HG02973 (cell line): ENCODE measurements around the gene SLC35D3.
"Not testable (repeated sequence)": the region's sequence is repeated elsewhere in the genome, so short reads cannot be mapped to it uniquely, and the experiment has no call there.

Experiments
- ATAC-seq: cut with Tn5 transposase; IDR thresholded peaks from one replicate; pipeline ENCODE4 v1.9.1; 2021; ENCODE audit warnings: moderate library complexity; ENCODE audit not compliant: unreplicated experiment

The SLC35D3 gene

DNA sequence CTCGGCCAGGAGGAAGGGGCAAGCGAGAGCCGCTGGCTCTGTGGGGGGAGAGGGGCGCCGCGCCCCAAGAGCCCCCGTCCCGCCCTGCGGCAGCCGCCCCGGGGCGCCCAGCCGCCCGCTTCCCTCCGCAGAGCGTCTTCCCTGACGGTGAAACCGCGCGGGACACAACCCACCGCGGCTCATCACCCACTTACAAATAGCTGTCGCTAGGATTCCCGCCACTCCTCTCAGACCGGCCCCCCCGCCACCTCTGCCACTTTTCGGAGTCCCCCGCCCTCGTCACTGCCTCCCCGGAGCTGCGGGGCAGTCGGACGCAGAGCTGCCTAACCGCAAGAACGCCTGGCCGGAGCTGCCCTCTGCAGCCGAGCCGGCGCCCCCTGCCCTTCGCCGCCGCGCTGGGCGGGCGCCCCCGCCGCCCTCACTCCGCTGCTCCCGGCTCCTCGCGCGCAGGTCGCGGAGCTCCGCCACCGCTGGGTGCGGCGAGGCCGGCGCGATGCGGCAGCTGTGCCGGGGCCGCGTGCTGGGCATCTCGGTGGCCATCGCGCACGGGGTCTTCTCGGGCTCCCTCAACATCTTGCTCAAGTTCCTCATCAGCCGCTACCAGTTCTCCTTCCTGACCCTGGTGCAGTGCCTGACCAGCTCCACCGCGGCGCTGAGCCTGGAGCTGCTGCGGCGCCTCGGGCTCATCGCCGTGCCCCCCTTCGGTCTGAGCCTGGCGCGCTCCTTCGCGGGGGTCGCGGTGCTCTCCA, at the start of gene SLC35D3:
SLC35D3 (plus strand) TSS at position 366 of the 749 bp plus-strand sequence; CDS start at position 494, 128 bp downstream.
- ATAC-seq, result no peak

GRCh38 chr6:136873748-136874147, 48.4 kb upstream of the SLC35D3 start:
- no peak for ATAC-seq

- ATAC-seq, result not testable (repeated sequence)
Observed at GRCh38 chr6:136876469-136876868, 45.6 kb upstream of the SLC35D3 start.

DNA sequence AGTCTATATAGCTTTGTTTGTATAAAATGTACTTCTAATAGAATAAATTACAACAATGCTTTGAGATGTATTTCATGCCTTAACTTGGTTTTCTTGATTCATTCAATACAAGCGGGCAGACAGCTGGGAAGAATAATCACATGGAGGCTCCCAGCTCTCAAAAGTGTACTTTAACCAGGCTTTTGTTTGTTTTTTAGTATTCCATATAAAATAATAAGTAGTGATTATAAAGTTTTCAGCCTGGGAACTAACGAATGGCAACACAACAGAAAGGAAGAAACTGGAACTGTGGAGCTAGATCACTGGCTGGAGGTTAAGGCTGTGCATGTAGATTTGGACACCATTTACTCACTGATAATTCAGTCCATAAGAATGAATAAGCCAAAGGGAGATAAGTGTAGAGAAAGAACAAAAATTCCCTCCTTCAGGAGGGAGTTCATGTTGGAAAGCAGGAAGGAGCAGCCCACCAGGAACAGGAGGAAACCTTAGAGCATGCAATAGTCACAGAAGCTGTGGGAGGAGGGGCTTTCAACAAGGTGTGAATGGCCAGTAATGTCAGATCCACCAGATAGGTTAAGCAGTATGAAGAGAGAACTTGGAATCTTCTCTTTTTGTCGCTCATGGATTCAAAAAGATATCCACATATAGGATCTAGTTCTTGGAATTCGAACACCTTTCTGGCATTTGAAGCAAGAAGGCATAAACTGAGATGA, 41.2 kb upstream of the SLC35D3 start:
- ATAC-seq, result no peak

- ATAC-seq, result no peak
Observed at GRCh38 chr6:136886091-136886490, 36.0 kb upstream of the SLC35D3 start.

GRCh38 chr6:136887953-136888352, 34.1 kb upstream of the SLC35D3 start:
- no peak for ATAC-seq

GRCh38 chr6:136889271-136890193, 32.6 kb upstream of the SLC35D3 start:
- ATAC-seq, result no peak

GRCh38 chr6:136890194-136890839, 31.8 kb upstream of the SLC35D3 start:
- ATAC-seq, result no peak

DNA sequence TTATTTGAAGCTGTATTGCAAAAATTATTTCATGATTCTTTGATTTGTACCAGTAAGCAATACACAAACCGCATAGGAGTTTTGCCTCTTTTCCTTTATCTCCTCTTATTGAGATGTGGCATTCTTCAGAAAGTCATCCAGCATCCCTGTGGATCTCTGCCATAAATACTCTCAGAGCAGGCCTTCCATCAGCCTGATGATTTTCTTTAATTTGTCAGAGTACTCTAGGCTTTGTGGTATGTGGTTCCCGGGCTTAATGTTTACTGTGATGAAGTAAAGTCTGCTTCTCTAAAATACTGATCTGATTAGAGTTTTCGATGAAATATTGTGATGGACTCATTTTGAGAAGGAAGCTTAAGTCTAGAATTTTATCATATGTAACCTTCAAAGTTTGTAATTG, 31.1 kb upstream of the SLC35D3 start:
- ATAC-seq, result no peak

DNA sequence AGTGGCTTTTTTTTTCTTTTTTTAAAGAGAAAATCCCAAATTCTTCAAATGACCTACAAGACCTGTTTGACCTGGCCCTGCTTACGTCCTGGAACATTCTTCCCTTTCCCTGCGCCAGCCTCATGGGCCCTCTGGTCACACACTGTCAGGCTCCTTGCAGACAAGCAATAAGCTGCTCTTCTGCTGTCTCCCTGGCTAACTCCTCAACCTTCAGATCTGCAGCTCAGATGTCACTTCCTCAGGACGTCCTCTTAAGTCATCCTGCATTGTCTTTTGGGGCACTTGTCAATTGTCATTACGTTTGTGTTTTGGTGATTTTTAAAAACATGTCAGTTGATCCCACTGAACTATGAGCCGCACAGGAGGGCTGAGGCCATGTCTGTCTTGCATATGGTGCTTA, 28.9 kb upstream of the SLC35D3 start:
- no peak for ATAC-seq

DNA sequence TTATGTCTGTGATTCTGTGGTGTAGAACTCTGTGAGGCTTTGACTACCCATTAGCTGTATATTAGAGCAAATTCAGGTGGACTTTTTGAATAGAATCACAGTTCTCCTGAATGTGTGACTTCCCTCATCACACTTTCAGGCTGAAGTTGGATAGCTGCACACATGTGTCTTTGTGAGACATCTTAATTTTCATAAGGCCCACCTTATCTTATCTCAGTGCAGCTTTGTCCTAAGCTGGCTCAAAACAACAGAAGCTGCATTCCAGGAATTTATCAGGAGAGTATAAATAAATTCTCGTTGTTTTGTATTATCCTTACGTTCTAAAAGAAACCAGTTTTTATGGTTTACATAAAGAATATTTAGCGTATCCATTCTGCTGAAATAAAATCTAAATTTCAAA, 26.2 kb upstream of the SLC35D3 start:
- no peak for ATAC-seq

GRCh38 chr6:136897071-136897470, 25.0 kb upstream of the SLC35D3 start:
- ATAC-seq, result no peak

DNA sequence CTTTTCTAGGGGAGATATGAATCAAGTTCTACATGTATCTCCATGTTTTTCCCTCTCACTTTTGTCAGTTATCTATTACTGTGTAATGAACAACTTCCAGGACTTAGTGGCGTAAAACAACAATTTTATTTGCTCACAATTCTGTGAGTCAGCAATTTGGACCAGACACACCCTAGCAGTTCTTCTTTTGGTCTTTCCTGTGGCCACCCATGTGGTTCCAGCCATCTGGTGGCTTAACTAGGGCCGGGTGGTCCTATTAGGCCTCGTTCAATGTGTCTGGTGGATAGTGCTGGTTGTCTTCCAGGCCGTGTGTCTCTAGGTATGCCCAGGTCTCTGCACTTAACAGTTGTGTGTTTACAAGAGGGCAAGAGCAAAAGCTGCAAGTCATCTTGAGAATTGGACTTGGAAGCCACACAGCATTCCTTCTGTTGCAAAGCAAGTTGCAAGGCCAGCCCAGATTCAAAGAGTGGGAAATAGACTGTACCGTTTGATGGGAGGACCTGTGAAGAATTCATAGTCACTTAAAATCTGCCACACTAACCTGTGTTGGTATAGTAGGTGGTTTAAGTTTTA, 20.8 kb upstream of the SLC35D3 start:
- ATAC-seq, result no peak

DNA sequence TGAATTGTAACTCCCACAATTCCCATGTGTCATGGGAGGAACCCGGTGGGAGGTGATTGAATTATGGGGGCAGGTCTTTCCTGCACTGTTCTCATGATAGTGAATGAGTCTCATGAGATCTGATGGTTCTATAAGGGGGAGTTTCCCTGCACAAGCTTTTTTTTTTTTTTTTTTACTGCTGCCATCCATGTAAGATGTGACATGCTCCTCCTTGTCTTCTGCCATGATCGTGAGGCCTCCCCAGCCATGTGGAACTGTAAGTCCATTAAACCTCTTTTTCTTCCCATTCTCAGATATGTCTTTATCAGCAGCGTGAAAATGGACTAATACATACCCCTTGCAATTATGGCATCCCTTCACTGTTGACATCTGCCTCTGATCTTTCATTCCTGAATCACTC, 17.6 kb upstream of the SLC35D3 start:
- not testable (repeated sequence) for ATAC-seq

- ATAC-seq, result no peak
Observed at GRCh38 chr6:136914947-136915346, 7.2 kb upstream of the SLC35D3 start.

- no peak for ATAC-seq
Observed at GRCh38 chr6:136918706-136919105, 3.4 kb upstream of the SLC35D3 start.

DNA sequence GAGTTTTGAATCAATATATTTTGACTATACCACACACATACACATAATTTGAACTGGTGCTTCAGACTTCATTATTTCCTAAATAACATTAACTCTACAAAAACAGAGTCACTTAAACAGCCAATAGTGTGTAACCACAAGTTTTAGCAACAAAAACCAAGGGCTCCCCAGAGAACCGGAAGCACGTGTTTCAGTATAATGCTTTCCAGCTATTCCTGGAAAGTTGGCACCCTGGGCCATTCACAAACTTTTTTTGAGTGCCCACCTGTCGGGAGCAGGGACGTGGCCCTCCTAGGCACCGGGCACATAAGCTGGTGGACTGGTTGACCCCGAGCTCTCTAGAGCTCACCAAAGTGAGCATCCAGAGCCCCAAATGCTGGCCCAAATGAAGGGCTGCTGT, 1.9 kb upstream of the SLC35D3 start:
- no peak for ATAC-seq

DNA sequence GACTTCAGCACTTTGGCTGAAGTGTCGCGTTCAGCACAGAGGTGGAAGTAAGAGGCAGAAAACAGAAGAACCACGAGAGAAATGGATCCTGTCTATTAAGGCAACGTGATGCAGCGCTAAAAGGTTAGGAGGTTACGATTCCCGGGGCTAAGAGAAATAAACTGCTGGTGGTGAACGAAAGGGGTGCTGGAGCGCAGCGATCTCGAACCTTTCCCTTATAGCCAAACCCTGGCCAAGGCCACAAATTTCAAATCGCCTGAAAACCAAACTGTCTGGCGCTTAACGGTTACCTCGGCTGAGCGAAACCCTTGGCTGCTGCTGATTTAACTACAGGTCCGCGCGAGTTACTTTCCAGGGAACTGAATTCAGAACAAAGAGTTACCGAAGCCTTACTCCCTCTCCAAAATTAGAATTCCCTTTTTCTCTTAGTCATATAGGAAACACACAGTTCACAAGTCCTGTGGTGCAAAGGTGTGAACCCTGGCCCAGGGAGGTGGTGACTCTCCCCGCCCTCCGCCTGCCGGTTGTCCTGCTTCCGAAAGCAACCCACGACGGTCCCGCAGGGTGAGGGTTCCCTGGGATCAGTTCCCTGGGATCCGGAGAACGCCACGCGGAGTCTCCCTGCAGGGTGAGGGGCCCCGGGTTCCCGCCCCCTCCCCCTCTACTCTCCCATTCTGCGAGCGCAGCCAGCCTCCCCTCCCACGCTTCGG, 1.3 kb upstream of the SLC35D3 start:
- ATAC-seq, result no peak

GRCh38 chr6:136921381-136921935, 643 bp upstream of the SLC35D3 start:
- ATAC-seq, result no peak

GRCh38 chr6:136922685-136923006, 545 bp downstream of the SLC35D3 start:
- no peak for ATAC-seq
